Stimulated activated CD4-positive, alpha-beta T cell treated with anti-CD3 and anti-CD28 coated beads, Interleukin-12 subunit alpha, Interleukin-12 subunit beta, amount 100 ng/mL, for 48 hours (primary cell): ENCODE measurements around the gene ATRNL1.

Source experiments
- DNase-seq, 3 donors: peaks; one replicate each; pipeline ENCODE4 v3.0.0-alpha.2; 2020; ENCODE audit warnings: low read depth in 2 of 3, low spot score in 1 of 3

The ATRNL1 gene

GRCh38 chr10:115939101-115939854 lies 846.1 kb downstream of the ATRNL1 start:
- DNase-seq: no peak

DNA sequence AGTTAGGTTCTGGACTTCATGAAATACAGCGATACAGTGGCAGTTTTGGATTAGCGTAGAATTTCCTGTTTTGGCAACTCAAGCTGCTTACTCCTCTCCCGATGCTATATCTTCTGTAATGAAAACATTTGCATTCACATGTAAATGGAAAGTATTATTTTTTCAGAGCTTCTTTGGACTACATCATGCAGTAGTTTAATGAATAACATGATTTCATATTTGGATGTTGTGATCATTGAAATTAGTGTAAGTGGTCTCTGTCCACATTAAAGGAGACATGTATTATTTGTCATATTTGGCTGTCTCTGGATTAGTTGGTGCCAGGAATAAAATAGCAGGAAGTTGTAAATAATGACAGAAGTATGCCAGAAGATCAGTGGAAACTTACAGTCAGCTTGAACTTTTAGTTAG lies 848.2 kb downstream of the ATRNL1 start:
- DNase-seq: no peak

- DNase-seq: no peak
These were observed 848.9 kb downstream of the ATRNL1 start for GRCh38 chr10:115942101-115942500.

GRCh38 chr10:115944538-115944937 lies 851.4 kb downstream of the ATRNL1 start:
- DNase-seq: no peak

DNA sequence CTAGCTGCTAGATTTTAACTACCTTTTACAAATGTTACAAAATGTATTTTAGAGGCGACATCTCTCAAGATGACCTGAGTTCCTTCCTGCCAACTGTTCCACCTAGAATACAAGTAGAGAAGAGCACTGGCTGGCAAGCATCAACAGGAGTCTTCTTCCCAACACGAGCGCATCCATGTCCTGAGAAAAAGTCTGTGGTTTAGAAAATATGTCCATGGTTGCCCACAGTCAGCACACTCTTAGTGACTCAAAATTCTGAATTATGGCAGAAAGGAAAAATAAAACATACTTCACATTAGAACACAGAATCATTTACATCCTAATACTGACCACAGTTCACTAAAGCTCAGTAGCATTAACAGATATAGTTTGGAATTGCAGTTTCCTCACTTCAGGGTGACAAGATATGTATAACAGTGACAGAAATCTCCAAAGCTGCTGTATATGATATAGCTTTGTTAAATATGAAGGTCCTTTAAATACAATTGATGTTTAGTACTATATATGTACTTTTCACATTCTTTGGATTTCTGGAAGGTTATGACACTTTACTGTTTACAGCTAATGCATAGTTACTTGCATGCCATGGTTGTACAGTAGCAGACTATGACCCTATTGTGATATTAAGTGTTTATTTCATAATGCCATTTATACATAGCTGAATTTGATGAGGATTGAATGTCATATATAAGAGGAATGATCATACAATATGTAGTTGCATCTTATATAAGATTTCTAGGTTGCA lies 852.7 kb downstream of the ATRNL1 start:
- DNase-seq: no peak

GRCh38 chr10:115947104-115947503 lies 853.9 kb downstream of the ATRNL1 start:
- DNase-seq: no peak

DNA sequence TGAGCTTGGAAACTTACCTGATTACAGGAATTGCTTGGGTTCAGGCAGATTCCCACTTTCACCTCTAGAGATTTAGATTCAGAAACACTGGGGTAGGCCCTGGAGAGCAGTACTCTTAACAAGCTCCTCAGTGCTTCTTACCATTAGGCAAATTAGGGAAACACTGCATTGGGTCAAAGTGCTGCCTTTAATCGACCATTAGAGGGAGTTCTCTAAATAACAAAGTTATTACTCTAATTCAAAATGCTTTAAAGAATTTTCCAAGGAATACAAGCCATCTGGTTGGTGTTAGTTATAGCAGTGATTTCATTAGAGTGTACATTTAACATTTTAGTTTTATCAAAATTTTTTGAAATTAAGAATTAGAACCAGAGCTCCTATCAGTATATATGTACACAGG lies 855.3 kb downstream of the ATRNL1 start:
- DNase-seq: no peak

DNA sequence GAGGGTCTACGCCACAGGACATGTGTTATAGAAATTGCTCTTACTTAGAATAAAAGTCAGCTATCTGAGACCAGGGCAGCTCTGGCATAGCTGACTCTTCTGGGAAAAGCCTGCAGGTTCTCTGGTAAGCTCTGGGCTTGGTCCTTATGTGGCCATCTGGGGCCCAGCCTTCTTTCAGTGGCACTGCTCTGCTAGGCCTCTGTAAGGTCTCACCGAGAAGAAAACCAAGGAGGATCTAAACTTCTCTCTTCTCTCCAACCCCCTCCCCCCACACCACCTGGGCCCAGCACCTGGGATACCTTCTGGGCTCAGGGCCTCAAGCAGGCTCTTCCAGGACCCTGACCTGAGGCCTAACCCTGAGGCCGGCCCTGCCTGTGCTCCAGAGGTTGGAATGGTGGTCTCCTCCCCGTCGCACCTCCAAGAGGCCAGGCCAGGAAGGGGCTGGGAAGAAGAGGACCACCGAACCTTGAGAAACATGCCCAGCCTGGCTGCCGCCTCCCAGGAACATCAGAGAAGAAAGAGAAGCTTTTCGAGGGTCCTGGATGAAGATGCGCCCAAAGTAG lies 856.2 kb downstream of the ATRNL1 start:
- DNase-seq: no peak

- no peak for DNase-seq
These were observed 857.2 kb downstream of the ATRNL1 start for GRCh38 chr10:115950320-115950719.

DNA sequence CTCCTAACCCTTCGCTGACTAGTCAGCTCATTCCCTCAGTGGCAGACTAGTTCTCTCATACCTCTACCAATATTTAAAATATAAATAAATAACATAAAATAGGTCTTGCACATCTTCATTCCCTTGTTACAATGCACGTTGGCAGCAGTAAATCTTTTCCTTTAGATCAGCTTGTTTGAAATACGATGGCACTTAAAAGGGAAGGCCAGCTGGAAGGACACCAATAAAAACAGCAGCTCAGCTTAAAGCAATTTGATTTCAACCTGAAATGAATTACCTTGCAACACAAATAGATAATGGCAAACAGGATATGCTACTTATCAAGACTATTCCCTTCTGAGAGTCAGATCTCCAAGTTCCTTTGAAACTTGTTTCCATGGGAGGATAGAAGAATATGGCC lies 858.1 kb downstream of the ATRNL1 start:
- no peak for DNase-seq

GRCh38 chr10:115953281-115953680 lies 860.1 kb downstream of the ATRNL1 start:
- DNase-seq: no peak

DNA sequence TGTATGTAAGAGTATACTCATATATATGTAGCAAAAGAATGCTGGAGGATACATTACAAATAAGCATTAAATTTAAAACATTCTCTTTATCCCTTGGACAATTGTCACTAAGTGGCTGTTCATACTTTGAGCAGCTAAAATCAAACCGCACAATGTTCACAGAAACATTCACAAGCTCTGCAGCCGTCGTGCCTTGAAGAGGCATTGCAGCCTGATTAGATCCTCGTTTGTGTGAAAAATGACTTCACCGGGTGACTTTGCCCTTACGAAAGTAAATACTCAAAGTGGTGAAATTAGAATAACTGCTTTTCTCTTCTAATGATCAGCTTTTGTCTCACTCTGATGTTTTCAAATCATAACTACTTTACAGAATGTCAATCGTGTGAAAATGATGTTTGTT lies 860.8 kb downstream of the ATRNL1 start:
- DNase-seq: no peak

GRCh38 chr10:115956225-115957011 lies 863.3 kb downstream of the ATRNL1 start:
- no peak for DNase-seq

- no peak for DNase-seq
These were observed 863.8 kb downstream of the ATRNL1 start for GRCh38 chr10:115957012-115957399.

DNA sequence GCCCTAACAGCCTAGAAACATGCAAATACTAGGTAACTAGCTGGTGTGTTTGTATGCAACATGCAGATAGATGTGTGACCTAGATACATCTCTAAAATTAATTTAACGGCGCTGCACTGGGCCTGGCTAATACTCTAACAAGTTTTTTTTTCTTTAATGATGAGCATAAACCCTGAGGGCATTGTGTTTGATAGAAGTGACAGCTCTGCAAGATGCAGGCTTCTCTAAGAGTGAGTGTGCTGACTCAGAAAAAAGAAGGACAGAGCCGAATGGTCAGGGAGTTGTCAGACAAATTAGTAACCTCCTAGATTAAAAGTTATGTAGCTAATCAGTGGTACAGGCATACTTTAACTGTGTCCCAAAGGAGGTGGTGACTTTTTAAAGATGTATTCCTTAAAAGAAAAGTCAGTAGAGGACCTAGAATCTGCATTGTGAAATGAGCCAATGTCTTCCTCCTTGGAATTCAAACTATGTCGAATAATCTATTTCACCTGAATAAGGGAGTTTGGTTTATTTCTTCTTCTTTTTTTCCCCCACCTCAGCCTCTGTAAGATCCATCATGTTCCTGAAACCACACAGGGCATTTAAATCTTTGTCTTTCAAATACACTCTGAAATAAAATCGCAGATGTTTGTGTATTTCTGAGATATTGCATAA lies 864.7 kb downstream of the ATRNL1 start:
- no peak for DNase-seq

GRCh38 chr10:115963848-115964247 lies 870.7 kb downstream of the ATRNL1 start:
- DNase-seq: no peak

DNA sequence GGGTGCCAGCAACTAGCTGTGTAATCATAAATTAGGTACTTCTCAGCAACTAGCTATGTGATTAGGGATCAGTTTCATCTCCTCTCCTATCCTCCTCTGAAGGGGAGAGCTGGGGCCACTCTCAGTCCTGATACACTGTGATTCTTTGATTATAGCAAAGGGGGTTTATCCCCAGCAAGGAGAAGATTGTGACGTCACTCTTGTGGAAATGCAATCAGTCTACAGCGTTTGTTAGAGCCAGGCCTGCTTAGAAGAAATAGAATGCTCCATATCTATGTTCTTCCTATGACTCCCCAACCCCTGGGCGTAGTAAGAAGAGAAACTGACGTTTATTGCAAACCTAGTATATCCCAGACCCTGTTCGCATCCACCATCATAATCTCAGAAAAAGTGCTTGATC lies 871.7 kb downstream of the ATRNL1 start:
- no peak for DNase-seq

DNA sequence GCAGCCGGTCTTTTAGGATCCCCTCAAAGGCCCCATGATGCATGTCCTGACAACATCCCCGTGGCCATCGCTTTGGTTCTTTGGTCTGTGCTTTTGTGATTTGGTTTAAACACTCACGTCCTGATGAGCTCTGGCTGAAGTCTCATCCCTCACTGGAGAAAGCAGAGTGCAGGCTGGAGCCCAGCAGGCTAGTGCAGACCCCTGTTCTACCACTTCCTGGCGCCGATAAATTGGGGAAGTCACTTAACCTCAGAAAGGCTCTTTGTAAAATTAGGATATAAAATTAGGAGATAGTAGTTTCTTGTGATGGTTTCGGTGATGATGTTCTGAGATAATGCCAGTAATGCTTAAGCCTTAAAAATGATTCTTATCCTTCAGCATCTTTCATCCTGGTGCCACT lies 872.2 kb downstream of the ATRNL1 start:
- DNase-seq: no peak

- no peak for DNase-seq
These were observed 875.1 kb downstream of the ATRNL1 start for GRCh38 chr10:115968236-115968635.

- no peak for DNase-seq
These were observed 876.4 kb downstream of the ATRNL1 start for GRCh38 chr10:115969591-115969990.

- DNase-seq: no peak
These were observed 878.8 kb downstream of the ATRNL1 start for GRCh38 chr10:115971921-115972320.
